GM10847 (cell line): ENCODE data around the gene PUSL1.

ENCODE experiments used
- POLR2A ChIP-seq: IDR thresholded peaks from 2 replicates; pipeline ENCODE4 v1.6.1; 2011; ENCODE audit not compliant: insufficient read length; ENCODE audit errors: extremely low read depth

The PUSL1 gene

DNA sequence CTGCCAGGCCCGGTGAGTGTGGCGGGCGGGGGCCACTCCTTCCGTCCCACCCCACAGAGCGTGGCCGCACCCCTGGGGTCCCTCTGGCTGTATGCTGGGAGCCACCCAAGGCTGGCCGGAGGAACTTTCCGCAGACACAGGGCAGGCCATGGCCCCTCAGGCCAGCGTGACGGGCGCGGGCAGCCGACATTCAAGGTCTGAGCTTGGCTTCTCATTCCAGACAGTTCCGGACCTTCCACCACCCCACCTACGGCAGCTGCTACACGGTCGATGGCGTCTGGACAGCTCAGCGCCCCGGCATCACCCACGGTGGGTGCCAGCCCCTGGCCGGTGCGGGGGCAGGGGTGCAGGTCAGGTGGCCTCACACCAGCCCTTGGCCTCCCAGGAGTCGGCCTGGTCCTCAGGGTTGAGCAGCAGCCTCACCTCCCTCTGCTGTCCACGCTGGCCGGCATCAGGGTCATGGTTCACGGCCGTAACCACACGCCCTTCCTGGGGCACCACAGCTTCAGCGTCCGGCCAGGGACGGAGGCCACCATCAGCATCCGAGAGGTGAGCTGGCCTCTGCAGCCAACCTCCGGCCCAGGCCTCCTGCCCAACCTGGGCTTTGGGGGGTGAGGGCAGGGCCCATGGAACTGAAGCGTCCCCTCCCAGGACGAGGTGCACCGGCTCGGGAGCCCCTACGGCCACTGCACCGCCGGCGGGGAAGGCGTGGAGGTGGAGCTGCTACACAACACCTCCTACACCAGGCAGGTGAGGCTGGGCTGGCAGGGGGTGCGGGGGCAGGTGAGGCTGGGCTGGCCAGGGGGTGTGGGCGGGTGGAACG lies 20.9 kb upstream of the PUSL1 start:
- no peak for TF ChIP-seq POLR2A

DNA sequence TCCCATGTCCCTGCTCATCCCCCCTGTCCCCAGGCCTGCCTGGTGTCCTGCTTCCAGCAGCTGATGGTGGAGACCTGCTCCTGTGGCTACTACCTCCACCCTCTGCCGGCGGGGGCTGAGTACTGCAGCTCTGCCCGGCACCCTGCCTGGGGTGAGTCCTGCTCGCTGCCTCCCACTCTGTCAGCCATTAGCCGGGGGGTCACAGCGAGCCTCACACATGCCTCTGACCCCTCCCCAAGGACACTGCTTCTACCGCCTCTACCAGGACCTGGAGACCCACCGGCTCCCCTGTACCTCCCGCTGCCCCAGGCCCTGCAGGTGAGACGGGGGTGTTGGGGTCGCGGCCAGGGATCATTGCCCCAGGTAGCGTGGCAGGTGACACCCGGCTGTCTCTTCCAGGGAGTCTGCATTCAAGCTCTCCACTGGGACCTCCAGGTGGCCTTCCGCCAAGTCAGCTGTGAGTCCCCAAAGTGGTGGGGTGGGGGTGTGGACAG lies 18.1 kb upstream of the PUSL1 start:
- no peak for TF ChIP-seq POLR2A

DNA sequence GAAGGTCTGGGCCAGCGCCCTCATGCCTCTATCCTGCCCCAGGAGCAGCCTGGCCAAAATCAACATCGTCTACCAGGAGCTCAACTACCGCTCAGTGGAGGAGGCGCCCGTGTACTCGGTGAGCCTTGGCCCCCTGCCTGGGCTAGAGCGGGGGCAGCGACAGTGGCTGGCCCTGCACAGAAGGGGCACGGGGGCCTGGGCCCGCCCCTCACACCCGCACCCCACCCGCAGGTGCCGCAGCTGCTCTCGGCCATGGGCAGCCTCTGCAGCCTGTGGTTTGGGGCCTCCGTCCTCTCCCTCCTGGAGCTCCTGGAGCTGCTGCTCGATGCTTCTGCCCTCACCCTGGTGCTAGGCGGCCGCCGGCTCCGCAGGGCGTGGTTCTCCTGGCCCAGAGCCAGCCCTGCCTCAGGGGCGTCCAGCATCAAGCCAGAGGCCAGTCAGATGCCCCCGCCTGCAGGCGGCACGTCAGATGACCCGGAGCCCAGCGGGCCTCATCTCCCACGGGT lies 17.3 kb upstream of the PUSL1 start:
- no peak for TF ChIP-seq POLR2A

DNA sequence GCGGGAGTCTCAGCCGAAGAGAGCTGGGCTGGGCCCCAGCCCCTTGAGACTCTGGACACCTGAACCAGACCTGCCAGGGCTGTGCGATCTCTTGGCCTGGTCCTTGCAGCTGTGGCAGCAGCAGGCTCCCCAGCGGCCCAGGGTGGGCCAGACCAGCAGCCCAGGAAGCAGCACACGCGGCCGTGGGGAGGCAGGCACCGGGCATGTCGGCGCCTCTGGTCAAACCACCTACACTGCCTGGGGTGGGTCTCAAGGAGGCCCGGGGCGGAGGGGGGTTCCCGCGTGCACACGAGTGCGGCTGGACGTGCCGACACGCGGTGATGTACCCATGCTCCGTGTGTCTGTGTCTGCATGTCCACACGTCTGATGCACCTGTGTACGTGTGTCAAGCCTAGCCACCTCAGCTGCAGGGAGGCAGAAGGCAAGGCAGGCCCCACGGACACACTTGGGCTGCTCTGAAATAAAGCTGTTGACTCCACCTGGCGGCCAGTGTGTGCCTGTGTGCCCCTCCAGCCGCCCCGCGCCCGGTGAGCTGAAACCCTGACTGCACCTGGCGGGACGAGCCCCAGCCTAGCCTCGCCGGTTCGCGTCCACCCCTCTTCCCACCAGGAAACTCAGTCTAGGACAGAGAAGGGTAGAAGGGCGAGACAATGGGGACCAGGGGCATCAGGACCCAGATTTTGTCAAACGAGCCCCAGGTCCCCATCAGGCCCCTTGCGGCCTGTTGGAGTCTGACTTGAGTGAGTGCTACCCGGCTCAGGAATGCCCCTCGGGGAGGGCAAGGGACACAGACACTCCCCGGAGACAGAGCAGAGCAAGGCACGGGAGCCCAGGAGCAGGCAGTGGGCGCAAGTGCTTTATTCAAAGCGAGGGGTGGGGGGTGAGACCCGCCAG lies 16.6 kb upstream of the PUSL1 start:
- TF ChIP-seq POLR2A: no peak

DNA sequence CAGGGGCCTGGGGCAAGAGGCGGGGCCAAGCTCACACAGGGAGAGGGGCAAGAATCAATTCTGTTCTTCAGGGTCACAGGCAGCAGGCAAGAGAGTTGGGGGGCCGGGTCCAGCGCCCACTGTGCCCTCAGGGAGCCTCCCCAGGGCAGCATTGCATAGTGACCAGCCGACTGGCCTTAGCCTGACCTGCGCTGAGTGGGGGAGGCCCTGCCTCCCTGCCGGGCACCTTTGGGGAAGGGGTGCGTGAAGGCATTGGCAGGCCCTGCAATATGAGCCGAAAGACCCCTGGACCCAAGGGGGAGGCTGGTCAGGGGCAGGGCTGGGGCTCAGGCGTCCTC lies 16.0 kb upstream of the PUSL1 start:
- no peak for TF ChIP-seq POLR2A

DNA sequence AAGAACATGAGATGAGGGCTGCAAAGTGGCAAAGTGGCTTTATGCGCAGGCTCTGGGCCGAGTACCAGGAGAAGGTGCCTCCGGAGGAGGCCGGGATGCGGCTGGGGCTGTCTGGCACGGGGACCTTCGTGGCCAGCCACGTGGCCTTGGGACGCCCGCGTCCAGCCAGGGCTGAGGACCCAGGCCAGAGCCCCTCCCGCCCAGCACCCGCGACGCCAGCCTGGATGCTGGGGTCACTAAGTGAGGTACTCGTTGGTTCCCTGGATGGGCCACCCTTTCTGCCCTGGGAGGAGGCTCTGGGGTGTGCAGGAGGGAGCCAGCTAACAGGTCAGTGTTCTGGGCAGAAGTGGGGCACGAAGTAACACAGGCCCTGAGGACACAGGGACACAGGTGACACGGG lies 15.5 kb upstream of the PUSL1 start:
- TF ChIP-seq POLR2A: no peak

DNA sequence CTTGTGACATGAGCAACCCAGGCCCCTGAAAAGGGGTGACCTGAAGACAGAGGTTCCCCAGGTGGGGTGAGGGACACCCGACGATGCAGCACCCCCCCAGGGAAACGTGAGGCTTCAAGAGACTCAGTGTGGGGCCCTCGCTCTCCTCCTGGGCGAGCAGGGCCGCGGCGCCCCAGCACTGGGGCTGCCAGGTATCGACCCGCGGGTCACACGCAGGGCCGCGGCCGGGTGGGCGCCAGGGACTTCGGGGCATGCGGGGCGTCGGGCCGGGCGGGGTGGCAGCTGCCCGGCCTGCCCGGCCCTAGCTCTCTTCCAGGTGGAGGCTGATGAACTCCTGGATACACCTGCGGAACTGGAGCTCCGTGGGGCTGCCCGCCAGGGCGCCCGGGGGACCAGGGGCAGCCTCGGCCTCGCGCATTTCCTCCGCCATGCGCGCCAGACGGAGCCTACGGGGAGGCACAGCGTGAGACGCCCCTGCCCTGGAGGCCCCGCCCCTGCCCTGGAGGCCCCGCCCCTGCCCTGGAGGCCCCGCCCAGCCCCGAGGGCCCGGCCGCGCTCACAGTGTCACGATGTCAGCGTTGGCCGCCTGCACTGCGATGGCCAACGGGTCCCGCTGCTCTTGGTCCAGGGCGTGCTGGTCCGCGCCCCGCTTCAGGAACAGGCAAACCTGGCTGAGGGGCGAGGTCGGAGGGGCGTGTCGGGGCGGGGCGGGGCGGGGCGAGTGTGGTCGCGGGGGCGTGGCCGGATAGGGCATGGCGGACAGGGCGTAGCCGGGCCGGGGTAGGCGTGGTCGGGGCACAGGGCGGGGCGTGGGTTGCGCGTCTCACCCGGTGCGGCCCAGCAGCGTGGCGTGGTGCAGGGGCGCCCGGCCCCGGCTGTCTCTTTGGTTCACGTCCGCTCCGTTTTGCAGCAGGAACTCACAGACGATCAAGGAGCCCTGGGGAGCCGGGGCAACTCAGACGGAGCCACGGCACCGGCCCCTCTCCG lies 14.8 kb upstream of the PUSL1 start:
- no peak for TF ChIP-seq POLR2A

DNA sequence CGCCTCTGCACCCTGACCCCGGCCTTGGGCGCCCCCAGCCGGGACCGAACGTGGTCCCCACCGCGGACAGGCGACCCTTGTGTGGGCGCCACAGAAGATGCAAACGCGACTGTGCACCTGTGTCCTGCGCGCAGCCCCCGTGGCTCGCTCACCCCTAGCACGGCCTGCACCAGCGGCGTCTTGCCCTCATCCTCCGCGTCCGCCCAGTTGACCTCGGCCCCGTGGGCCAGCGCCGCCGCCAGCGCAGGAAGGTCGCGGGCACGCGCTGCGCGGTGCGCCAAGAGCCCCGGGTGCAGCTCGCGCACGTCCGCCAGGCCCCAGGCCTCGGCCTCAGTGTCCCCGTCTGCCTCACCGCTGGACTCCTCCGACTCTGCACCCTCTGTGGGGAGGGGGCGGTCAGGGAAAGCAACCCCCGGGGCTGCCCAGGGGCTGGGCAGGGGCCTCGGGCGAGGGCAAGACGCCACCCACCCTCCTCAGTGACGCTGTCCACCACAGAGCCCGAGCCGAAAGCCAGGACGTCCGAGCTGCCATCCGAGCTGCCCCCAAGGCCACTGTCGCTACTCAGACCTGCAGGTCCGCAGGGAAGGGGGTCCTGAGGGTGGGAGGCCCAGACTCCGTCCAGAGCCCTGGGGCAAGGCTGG lies 14.0 kb upstream of the PUSL1 start:
- no peak for TF ChIP-seq POLR2A

DNA sequence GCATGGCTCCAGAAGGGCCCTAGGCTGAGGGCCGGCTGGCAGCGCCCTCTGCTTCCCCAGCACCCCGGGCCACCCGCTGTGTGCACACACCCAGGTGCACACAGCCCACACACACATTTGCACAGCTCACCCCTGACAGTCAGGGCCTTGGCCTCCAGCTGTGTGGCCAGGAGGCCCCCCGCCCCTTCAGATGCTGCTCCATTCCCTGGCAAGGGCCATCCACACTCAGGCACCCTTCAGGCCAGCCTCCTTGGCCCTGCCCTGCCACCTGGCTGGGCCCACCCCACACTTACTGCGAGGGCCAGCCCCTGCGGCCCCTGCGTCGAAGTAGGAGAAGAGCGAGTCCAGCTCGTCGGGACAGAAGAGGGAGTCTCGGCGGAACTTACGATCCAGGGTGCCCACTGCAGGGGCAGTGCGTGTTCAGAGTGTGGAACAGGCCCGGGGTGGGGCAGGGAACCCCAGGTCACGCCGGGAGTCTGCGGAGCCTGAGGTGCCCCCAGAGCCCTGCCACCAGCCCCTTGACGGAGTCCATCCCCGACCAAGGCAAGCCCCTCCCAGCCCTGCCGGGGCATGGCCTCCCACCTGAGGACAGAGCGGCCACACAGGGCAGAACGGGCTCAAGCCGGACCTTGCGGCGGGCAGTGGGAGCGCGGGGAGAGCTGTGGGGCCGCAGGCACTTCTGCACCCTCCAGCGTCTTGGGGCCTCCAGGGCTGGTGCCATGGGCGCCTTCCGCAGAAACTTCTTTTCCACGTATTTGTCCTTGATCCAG lies 13.1 kb upstream of the PUSL1 start:
- TF ChIP-seq POLR2A: no peak

DNA sequence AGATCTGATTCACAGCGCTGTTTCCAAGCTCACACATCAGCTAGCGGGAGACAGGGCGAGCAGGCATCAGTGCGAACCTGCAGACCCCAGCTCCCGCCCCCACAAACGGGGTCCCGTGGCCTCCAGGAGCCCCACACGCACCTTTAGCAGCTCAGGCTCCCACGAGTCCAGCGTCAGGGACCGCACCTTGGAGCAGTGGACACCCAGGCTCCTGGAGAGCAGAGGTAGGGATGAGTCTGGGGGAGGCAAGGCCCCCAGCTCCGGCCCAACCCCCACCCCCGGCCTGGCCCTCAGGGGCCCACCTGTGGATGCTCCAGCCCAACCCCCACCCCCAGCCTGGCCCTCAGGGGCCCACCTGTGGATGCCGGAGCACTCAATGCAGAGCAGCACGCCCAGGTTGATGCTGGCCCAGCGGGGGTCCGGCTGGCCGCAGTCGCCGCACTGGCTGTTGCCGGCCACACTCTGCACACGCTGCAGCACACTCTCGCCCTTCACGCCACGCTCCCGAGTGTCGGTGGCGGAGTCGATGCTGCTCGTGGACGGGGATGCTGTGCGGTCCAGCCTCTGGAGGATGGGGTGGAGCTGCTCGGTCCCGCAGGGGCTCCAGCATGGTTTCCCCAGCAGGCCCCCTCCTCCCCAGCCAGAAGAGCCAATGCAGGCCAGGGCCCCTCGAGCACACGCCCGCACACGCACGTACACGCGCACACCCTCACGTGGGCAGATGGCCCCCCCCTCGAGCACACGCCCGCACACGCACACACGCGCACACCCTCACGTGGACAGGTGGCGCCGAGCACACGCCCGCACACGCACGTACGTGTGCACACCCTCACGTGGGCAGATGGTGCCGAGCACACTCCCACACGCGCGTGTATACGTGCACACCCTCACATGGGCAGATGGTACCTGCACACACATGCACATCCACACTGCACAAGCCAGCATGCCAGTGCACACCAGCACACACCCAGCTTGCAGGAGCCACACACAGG lies 12.0 kb upstream of the PUSL1 start:
- no peak for TF ChIP-seq POLR2A

DNA sequence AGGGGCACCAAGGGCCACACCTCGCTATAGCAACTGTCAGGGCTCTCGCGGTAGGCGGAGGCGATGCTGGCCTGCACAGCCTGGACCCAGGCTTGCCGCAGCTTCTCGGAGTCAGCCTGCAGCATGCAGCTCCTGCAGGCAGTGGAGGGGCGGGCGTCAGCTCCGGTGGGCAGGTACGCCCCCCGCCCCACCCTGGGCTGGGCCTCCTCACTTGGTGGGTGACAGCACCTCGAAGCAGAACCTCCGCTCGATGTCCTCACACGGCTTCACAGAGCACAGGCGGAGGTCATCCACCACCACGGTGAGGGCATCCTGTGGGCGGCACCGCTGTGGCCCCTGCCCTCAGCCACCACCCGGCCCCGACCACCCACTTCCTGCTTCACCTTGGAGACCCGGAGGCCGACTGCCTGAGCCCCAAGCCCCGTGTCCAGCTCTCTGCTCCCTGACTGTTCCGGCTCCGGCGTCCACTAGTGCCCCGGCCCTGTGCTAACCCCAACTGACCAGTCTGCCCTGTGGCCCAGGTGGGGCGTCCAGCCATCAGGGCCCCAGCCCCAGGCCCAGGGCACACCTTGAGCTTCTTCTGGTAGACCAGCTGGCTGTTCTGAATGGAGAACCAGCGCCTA lies 10.5 kb upstream of the PUSL1 start:
- no peak for TF ChIP-seq POLR2A

DNA sequence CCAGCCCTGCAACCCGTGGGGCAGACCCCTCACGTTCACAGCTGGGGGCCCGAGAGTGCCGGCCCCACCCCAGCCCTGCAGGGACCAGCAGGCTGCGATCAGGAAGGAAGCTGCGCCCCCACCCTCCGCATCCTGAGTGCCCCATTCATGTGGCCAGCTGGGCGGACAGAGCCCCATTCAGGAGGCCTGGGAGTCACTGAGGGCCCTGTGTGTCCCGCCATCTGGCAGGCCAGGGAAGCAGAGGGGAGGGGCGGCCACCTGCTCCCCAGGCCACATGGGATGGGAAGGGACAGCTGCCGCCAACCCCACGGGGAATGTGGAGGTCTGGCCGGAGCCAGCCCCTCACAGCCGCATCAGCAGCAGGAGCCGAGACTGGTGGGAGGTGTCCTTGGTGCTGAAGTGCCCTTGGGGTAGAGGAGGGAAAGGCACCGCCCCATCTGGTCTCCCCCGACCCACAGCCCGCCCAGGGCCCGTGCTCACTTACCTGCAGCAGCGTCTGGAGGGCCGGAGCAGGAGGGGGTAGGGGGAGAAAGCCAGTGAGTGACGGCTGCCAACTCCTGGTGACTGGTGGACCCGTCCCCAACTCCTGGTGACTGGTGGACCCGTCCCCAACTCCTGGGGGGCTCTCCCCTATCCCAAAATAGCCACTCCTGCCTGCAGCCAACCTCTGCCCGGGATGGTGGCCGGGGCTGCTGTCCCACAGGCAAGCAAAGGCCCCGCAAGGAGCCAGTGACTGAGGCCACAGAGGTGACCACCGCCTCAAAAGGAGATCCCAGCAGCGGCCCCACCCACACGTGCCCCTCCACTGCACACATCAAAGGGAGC lies 9.3 kb upstream of the PUSL1 start:
- no peak for TF ChIP-seq POLR2A
